CD4-positive, alpha-beta T cell (primary cell): Measurements from ENCODE around the gene DNAJC16. TPM values are rescaled to one million over a fixed set of nuclear protein-coding genes. Genes with fewer than 3 reads are reported as not detected.

Source experiments
- ATAC-seq: fragments of 200-7000 bp; cut with Tn5 transposase; one replicate; pipeline ENCODE4 v1.10.0; 2022; ENCODE audit warnings: mild to moderate bottlenecking; ENCODE audit not compliant: poor library complexity
- CTCF ChIA-PET: fragments of 350-600 bp; sonication (Branson Sonifier 250); formaldehyde crosslinking; loops from one replicate; lab custom pipeline; 2021; ENCODE audit warnings: antibody characterized with exemption, inconsistent platforms; lab: Charles Lee
- POLR2A ChIA-PET: fragments of 350-600 bp; sonication (Branson Sonifier 250); formaldehyde crosslinking; loops from one replicate; lab custom pipeline; 2021; ENCODE audit warnings: antibody characterized with exemption, inconsistent platforms; lab: Charles Lee
- DNase-seq, 14 experiments: peaks; one replicate each; pipeline ENCODE4 v3.0.0-alpha.2; 2013 to 2020; ENCODE audit warnings: mixed read lengths in 2 of 14
- H3K27ac ChIP-seq, 2 donors: one replicate each; pipeline versions ENCODE4 v1.5.1 to v1.7.0; 2013; ENCODE audit warnings: low read length in 2 of 2, low read depth in 1 of 2, mild to moderate bottlenecking in 1 of 2
- H3K27me3 ChIP-seq, 2 experiments: 1 replicate in 1 of 2; 2 replicates in 1 of 2; pipeline versions ENCODE4 v1.6.1 to v1.7.0; 2013; ENCODE audit warnings: low read length in 2 of 2, control low read depth in 1 of 2, mild to moderate bottlenecking in 1 of 2, moderate library complexity in 1 of 2; ENCODE audit not compliant: insufficient read depth in 2 of 2, control insufficient read depth in 1 of 2
- H3K36me3 ChIP-seq: one replicate; pipeline ENCODE4 v1.6.1; 2013; ENCODE audit warnings: low read length, control low read depth; ENCODE audit not compliant: insufficient read depth
- H3K4me1 ChIP-seq: one replicate; pipeline ENCODE4 v1.6.1; 2013; ENCODE audit warnings: low read length, control low read depth; ENCODE audit not compliant: insufficient read depth
- H3K4me3 ChIP-seq: one replicate; pipeline ENCODE4 v1.5.1; 2013; ENCODE audit warnings: mild to moderate bottlenecking, low read length, moderate library complexity
- H3K9me3 ChIP-seq, 2 experiments: 1 replicate in 1 of 2; 2 replicates in 1 of 2; pipeline versions ENCODE4 v1.6.1 to v1.7.0; 2013; ENCODE audit warnings: low read length in 2 of 2, mild to moderate bottlenecking in 2 of 2, control low read depth in 1 of 2, moderate library complexity in 1 of 2; ENCODE audit not compliant: control insufficient read depth in 1 of 2, insufficient read depth in 1 of 2
- H3K27ac Mint-ChIP-seq: one replicate; pipeline ENCODE4 v1.8.0; 2020; ENCODE audit warnings: mixed read lengths
- H3K27me3 Mint-ChIP-seq: one replicate; pipeline ENCODE4 v1.8.0; 2021; ENCODE audit warnings: mixed read lengths
- H3K36me3 Mint-ChIP-seq: one replicate; pipeline ENCODE4 v1.8.0; 2021; ENCODE audit warnings: low read depth, mixed read lengths
- H3K4me1 Mint-ChIP-seq: one replicate; pipeline ENCODE4 v1.8.0; 2021; ENCODE audit warnings: low read depth, mixed read lengths
- H3K4me3 Mint-ChIP-seq: one replicate; pipeline ENCODE4 v1.8.0; 2020; ENCODE audit warnings: mild to moderate bottlenecking, mixed read lengths
- H3K9me3 Mint-ChIP-seq: one replicate; pipeline ENCODE4 v1.8.0; 2020; ENCODE audit warnings: mixed read lengths
- intact Hi-C, 2 experiments: fragments of 100-400 bp; cut with DNase I in 1 of 2; cut with micrococcal nuclease in 1 of 2; formaldehyde crosslinking; loops; one replicate each; pipeline versions ENCODE4 v1.15.1 to v1.9.0; 2023 to 2025; cut with DNase I, micrococcal nuclease
- total RNA-seq, 174 experiments: library from RNA in 2 of 174; stranded (reverse) in 2 of 174; gene quantifications; one replicate each; pipeline ENCODE4 v1.2.3 and lab custom pipeline; 2021 to 2026
- TF ChIP-seq, protein P1 (sequence below): fragments of 200-600 bp; IDR thresholded peaks from one replicate; pipeline ENCODE4 v1.8.0; 2022; ENCODE audit warnings: antibody characterized with exemption, mild to moderate bottlenecking

DNAJC16 gene
- total RNA-seq, 2 experiments from 2014 or later, result 8.2 to 10.4 TPM

DNA sequence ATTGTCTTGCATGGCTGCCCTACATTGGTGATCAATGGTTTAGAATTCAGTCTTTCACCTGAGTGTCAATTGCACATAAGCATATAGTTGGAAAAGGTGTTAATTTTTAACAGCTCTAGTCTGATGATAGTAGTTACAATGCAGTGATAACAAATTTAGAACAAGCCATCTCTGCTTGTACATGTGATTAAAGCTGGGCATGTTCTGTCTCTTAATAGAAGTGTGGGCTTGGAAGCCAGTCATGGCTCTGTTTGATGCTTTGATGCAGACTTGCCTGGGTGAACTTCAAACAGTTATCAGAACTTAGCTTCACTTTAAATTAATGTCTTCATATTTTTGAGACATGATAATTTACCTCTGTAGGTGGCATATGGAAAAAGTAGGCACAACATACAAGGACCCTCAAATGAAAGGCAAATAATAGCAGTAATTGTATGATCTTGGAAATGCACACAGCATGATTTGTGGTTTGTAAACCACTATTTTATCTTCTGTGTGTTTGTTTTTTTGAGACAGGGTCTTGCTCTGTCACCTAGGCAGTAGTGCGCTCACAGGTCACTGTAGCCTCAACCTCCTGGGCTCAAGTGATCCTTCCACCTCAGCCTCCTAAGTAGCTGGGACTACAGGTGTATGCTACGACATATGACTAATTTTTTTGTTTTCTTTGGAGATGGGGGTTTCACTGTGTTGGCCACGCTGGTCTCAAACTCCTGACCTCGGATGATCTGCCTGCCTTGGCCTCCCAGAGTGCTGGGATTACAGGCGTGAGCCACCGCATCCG lies 94.4 kb downstream of the DNAJC16 start:
- ChIA-PET CTCF (interaction anchor here (0.6 to 0.8 kb wide), 2 partner anchors 12 to 60 kb away, joined by 3 read pairs; no protein-coding TSS in a partner anchor), POLR2A (interaction anchor here (0.8 kb wide), 2 partner anchors 17 to 42 kb away, joined by 3 read pairs; no protein-coding TSS in a partner anchor)
- Histone ChIP-seq H3K4me3 (no peak overlapping the region), H3K36me3 (peaks cover 6% of the 10 kb centered on the region), H3K27ac (no peak overlapping the region), H3K4me1 (peaks cover 56% of the 10 kb centered on the region), H3K9me3 (no peaks in the 10 kb centered on the region), H3K27me3 (no peaks in the 10 kb centered on the region)
- H3K4me3 Mint-ChIP-seq, result no peak overlapping the region
- H3K27me3 Mint-ChIP-seq, result no peaks in the 10 kb centered on the region
- peaks cover 10% of the 10 kb centered on the region for H3K36me3 Mint-ChIP-seq
- peaks cover 77% of the 10 kb centered on the region for H3K4me1 Mint-ChIP-seq
- TF ChIP-seq, protein P1, sequence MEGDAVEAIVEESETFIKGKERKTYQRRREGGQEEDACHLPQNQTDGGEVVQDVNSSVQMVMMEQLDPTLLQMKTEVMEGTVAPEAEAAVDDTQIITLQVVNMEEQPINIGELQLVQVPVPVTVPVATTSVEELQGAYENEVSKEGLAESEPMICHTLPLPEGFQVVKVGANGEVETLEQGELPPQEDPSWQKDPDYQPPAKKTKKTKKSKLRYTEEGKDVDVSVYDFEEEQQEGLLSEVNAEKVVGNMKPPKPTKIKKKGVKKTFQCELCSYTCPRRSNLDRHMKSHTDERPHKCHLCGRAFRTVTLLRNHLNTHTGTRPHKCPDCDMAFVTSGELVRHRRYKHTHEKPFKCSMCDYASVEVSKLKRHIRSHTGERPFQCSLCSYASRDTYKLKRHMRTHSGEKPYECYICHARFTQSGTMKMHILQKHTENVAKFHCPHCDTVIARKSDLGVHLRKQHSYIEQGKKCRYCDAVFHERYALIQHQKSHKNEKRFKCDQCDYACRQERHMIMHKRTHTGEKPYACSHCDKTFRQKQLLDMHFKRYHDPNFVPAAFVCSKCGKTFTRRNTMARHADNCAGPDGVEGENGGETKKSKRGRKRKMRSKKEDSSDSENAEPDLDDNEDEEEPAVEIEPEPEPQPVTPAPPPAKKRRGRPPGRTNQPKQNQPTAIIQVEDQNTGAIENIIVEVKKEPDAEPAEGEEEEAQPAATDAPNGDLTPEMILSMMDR, result no peak
- peak overlapping the region; percentile 89 for H3K27ac Mint-ChIP-seq
- ATAC-seq (no peak), DNase-seq (no peak)
- H3K9me3 Mint-ChIP-seq, result no peaks in the 10 kb centered on the region
- intact Hi-C loops, result no loop called here

DNA sequence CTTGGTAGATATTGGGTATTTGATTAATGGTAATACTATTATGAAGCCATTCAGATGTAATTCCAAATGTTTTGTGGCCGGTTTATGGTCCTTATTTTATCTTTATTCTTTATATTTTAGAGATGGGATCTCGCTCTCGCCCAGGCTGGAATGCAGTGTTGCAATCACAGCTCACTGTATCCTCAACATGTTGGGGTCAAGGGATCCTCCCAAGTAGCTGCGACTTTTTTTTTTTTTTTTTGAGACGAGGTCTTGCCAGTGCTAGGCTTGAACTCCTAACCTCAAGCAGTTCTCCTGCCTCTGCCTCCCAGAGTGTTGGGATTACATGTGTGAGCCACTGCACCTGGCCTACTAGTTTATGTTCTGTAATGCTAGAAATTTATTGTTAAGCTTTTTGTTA lies 95.3 kb downstream of the DNAJC16 start:
- peaks cover 18% of the 10 kb centered on the region for H3K36me3 Mint-ChIP-seq
- ATAC-seq (no peak), DNase-seq (no peak)
- H3K9me3 ChIP-seq, result no peaks in the 10 kb centered on the region
- H3K36me3 ChIP-seq, result peaks cover 13% of the 10 kb centered on the region
- H3K27me3 ChIP-seq, result no peaks in the 10 kb centered on the region
- H3K27ac Mint-ChIP-seq, result peak overlapping the region; percentile 89
- H3K27ac ChIP-seq, result no peak overlapping the region
- peaks cover 48% of the 10 kb centered on the region for H3K4me1 ChIP-seq
- no peak overlapping the region for H3K4me3 ChIP-seq
- ChIA-PET POLR2A (interaction anchor here (1.0 kb wide), 1 partner anchor 18 kb away, joined by 3 read pairs; no protein-coding TSS in a partner anchor), CTCF (interaction anchor here (0.9 to 1.4 kb wide), 2 partner anchors 12 to 26 kb away, joined by 3 to 4 read pairs; no protein-coding TSS in a partner anchor)
- H3K9me3 Mint-ChIP-seq, result no peaks in the 10 kb centered on the region
- no peak overlapping the region for H3K4me3 Mint-ChIP-seq
- peaks cover 78% of the 10 kb centered on the region for H3K4me1 Mint-ChIP-seq
- intact Hi-C loops, result no loop called here
- TF ChIP-seq, protein P1, result no peak
- no peaks in the 10 kb centered on the region for H3K27me3 Mint-ChIP-seq

DNA sequence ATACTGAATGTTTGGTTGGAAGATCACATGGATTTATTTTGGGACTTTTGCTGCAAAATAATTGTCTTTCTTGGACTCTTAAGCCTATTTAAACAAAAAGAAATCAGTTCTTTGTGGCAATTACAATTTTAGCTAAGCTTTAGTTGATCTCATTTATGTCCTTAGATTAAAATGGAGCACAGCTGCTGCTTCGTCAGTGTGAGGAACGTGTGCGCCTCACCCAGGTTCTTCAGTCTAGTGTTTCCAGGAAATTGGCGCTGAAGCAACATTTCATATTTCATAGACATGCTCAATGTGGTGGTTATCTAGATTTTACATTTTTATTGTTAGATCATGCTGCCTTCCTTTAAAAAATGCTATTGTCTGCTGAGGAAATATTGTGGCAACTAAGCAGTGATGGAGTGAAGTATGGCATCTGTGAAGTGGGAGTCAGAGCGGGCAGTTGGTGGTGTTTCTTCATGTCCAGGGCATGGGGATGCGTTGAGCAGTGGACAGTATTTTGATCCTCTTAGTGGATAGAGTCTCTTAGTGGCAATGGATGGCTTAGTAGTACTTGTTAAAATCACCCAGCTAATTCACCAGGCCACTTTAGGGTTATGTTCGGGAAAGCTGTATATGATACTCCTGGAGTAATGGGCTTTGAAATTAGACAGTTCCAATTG lies 96.2 kb downstream of the DNAJC16 start:
- ATAC-seq (no peak), DNase-seq (no peak)
- intact Hi-C loops, result no loop called here
- no peak overlapping the region for H3K4me3 ChIP-seq
- no peak overlapping the region for H3K27ac ChIP-seq
- peaks cover 47% of the 10 kb centered on the region for H3K4me1 ChIP-seq
- no peaks in the 10 kb centered on the region for H3K27me3 ChIP-seq
- Mint-ChIP-seq H3K9me3 (no peaks in the 10 kb centered on the region), H3K27me3 (no peaks in the 10 kb centered on the region), H3K4me1 (peaks cover 86% of the 10 kb centered on the region), H3K4me3 (peak overlapping the region; percentile 2), H3K27ac (peak overlapping the region; percentile 61), H3K36me3 (peaks cover 27% of the 10 kb centered on the region)
- POLR2A ChIA-PET, result interaction anchor here (1.0 kb wide), 1 partner anchor 19 kb away, joined by 3 read pairs; no protein-coding TSS in a partner anchor
- CTCF ChIA-PET, result interaction anchor here (0.7 to 1.4 kb wide), 4 partner anchors 11 to 1407 kb away, joined by 3 to 4 read pairs (median 3); no protein-coding TSS in a partner anchor
- H3K36me3 ChIP-seq, result peaks cover 21% of the 10 kb centered on the region
- TF ChIP-seq, protein P1, result no peak
- no peaks in the 10 kb centered on the region for H3K9me3 ChIP-seq
